ENCODE measurements around the gene TTC16. TPM values are rescaled to one million over a fixed set of nuclear protein-coding genes. Genes with fewer than 3 reads are reported as not detected.
A peak's percentile ranks its signal among the peaks of the same experiment; 100 is the strongest.

Gene TTC16
- total RNA-seq, 1 experiment from 2014 or later: not detected

- no peaks in the 10 kb centered on the region for H3K9me3 Mint-ChIP-seq
- no peak overlapping the region for H3K4me3 Mint-ChIP-seq
- H3K36me3 Mint-ChIP-seq: no peaks in the 10 kb centered on the region
- ChIA-PET CTCF (no interaction called here), POLR2A (no interaction called here)
- H3K4me1 Mint-ChIP-seq: 0 out of 2 replicates have a peak, but pooled peaks cover 3% of the 10 kb centered on the region
- TF ChIP-seq NR2C2 (CRISPR knock-in tag; IDR thresholded peaks at IDR 0.05) (no peak), CREB1 (CRISPR knock-in tag; IDR thresholded peaks at IDR 0.05) (no peak), GRHL2 (CRISPR knock-in tag; IDR thresholded peaks at IDR 0.05; ENCODE audit: insufficient replicate concordance, severe bottlenecking) (no peak), MXD4 (CRISPR knock-in tag; IDR thresholded peaks at IDR 0.05; ENCODE audit: borderline replicate concordance) (no peak), NFATC4 (CRISPR knock-in tag; IDR thresholded peaks at IDR 0.05) (no peak), MAX (CRISPR knock-in tag; IDR thresholded peaks at IDR 0.05) (no peak)
- H3K27me3 Mint-ChIP-seq (ENCODE audit: low read depth): peaks cover 4% of the 10 kb centered on the region
- DNase-seq (ENCODE audit: low spot score) (no peak), ATAC-seq (no peak)
- H3K27ac Mint-ChIP-seq: no peak overlapping the region
These were observed 18.3 kb upstream of the TTC16 start for GRCh38 chr9:127697575-127697974.

- ChIA-PET CTCF (interaction anchor here (3.4 kb wide), 1 partner anchor 37 kb away, joined by 11 read pairs; the partner anchor contains the start of gene TOR2A), POLR2A (no interaction called here)
- TF ChIP-seq ARID4B (CRISPR knock-in tag; IDR thresholded peaks at IDR 0.05; ENCODE audit: borderline replicate concordance) (no peak), ZNF121 (CRISPR knock-in tag; IDR thresholded peaks at IDR 0.05) (peak; percentile 89), ERG (CRISPR knock-in tag; IDR thresholded peaks at IDR 0.05) (no peak), ZMAT4 (CRISPR knock-in tag; IDR thresholded peaks at IDR 0.05) (no peak), SOX15 (CRISPR knock-in tag; IDR thresholded peaks at IDR 0.05) (no peak), AFF4 (CRISPR knock-in tag; IDR thresholded peaks at IDR 0.05; ENCODE audit: borderline replicate concordance) (no peak), ATF1 (CRISPR knock-in tag; IDR thresholded peaks at IDR 0.05) (no peak), HMGXB4 (CRISPR knock-in tag; IDR thresholded peaks at IDR 0.05) (no peak)
- ATAC-seq: no peak
- Mint-ChIP-seq H3K4me1 (0 out of 2 replicates have a peak, but pooled peaks cover 3% of the 10 kb centered on the region), H3K36me3 (no peaks in the 10 kb centered on the region), H3K27me3 (ENCODE audit: low read depth) (peaks cover 4% of the 10 kb centered on the region), H3K27ac (no peak overlapping the region), H3K4me3 (peak overlapping the region; percentile 74), H3K9me3 (no peaks in the 10 kb centered on the region)
- DNase-seq (ENCODE audit: low spot score): no peak
These were observed 17.5 kb upstream of the TTC16 start for GRCh38 chr9:127698386-127698785.
